Panc1 (cell line): Measurements from ENCODE around the gene MYBPHL. TPM values are rescaled to one million over a fixed set of nuclear protein-coding genes. Genes with fewer than 3 reads are reported as not detected.

ENCODE experiments used
- ATAC-seq: fragments of 200-7000 bp; cut with Tn5 transposase; 2 replicates; pipeline ENCODE4 v1.9.1; 2020; ENCODE audit warnings: mild to moderate bottlenecking, moderate library complexity
- BruUV-seq: library from RNA; stranded (reverse); fragments of 400-500 nt; replicated peaks from 2 replicates; lab custom pipeline; 2021; lab: Mats Ljungman, UMichigan
- CTCF ChIA-PET: fragments of 300-600 bp; sonication (Branson Sonifier 250); formaldehyde crosslinking; loops from one replicate; lab custom pipeline; 2022; ENCODE audit warnings: antibody characterized with exemption; lab: Charles Lee
- POLR2A ChIA-PET: fragments of 300-600 bp; sonication (Branson Sonifier 250); formaldehyde crosslinking; loops from one replicate; lab custom pipeline; 2022; ENCODE audit warnings: antibody characterized with exemption; lab: Charles Lee
- DNase-seq: peaks from one replicate; pipeline ENCODE4 v3.0.0-alpha.2; 2010; ENCODE audit warnings: low read depth, low spot score
- H3K27ac ChIP-seq: 2 replicates; pipeline ENCODE4 v1.5.1; 2011; ENCODE audit warnings: mild to moderate bottlenecking, low read length, inconsistent platforms
- H3K27me3 ChIP-seq: fragments of 200-500 bp; sonication (Bioruptor generic); 2 replicates; pipeline ENCODE4 v1.6.0; 2014; ENCODE audit warnings: low read length, inconsistent platforms; ENCODE audit not compliant: control insufficient read depth, insufficient read depth
- H3K36me3 ChIP-seq: fragments of 200-500 bp; sonication (Bioruptor generic); 2 replicates; pipeline ENCODE4 v1.5.1; 2014; ENCODE audit warnings: inconsistent platforms, mild to moderate bottlenecking, low read length, moderate library complexity; ENCODE audit not compliant: control insufficient read depth, insufficient read depth
- H3K4me1 ChIP-seq: 2 replicates; pipeline ENCODE4 v1.5.1; 2011; ENCODE audit warnings: inconsistent platforms, mild to moderate bottlenecking, low read length, moderate library complexity; ENCODE audit not compliant: control insufficient read depth, insufficient read depth
- H3K4me3 ChIP-seq, 2 experiments: 2 replicates each; pipeline ENCODE4 v1.5.1; 2011 to 2012; ENCODE audit warnings: low read depth in 2 of 2, low read length in 2 of 2, mild to moderate bottlenecking in 2 of 2, inconsistent platforms in 1 of 2, moderate library complexity in 1 of 2
- H3K9me3 ChIP-seq: fragments of 200-500 bp; sonication (Bioruptor generic); 2 replicates; pipeline ENCODE4 v1.5.1; 2014; ENCODE audit warnings: low read depth, mild to moderate bottlenecking, inconsistent platforms, low read length, moderate library complexity; ENCODE audit not compliant: control insufficient read depth, insufficient read depth
- CTCF ChIP-seq: fragments of 450-650 bp; IDR thresholded peaks from 2 replicates; pipeline ENCODE4 v1.5.1; 2017; ENCODE audit warnings: mild to moderate bottlenecking
- POLR2AphosphoS5 ChIP-seq: IDR thresholded peaks from 2 replicates; pipeline ENCODE4 v1.6.1; 2012; ENCODE audit warnings: mild to moderate bottlenecking, low read depth, low read length, moderate library complexity
- REST ChIP-seq, 2 experiments: IDR thresholded peaks; 2 replicates each; pipeline ENCODE4 v1.6.1; 2011 to 2012; ENCODE audit warnings: low read depth in 2 of 2, control low read depth in 1 of 2, low read length in 1 of 2, mild to moderate bottlenecking in 1 of 2, moderate library complexity in 1 of 2; ENCODE audit not compliant: insufficient read depth in 1 of 2
- SIN3A ChIP-seq: IDR thresholded peaks from 2 replicates; pipeline ENCODE4 v1.6.1; 2012; ENCODE audit warnings: low read depth, mild to moderate bottlenecking, low read length, moderate library complexity, borderline replicate concordance; ENCODE audit not compliant: insufficient read depth
- TCF7L2 ChIP-seq: IDR thresholded peaks from 2 replicates; pipeline ENCODE4 v1.6.1; 2011; ENCODE audit warnings: mild to moderate bottlenecking, low read depth, low read length, inconsistent platforms
- in situ Hi-C: cut with HindIII; loops from 2 replicates; pipeline ENCODE4 v1.10.0; 2016; ENCODE audit warnings: low sequenced_read_pairs, low pct_unique_long_range_greater_than_20kb
- intact Hi-C: fragments of 100-400 bp; cut with micrococcal nuclease; formaldehyde crosslinking; loops from one replicate; pipeline ENCODE4 v1.10.0; 2022; ENCODE audit not compliant: unreplicated experiment
- total RNA-seq: library from RNA; stranded (reverse); gene quantifications from one replicate; pipeline ENCODE4 v1.2.1, GENCODE V29; 2021; ENCODE audit not compliant: unreplicated experiment

Gene MYBPHL
- total RNA-seq, 1 experiment from 2014 or later, result not detected

- DNase-seq (no peak), ATAC-seq (no peak)
- no peaks in the 10 kb centered on the region for H3K27me3 ChIP-seq
- H3K4me1 ChIP-seq, result peaks cover 14% of the 10 kb centered on the region
- ChIA-PET POLR2A (no interaction called here), CTCF (interaction anchor here (1.6 kb wide), 1 partner anchor 43 kb away, joined by 5 read pairs; no protein-coding TSS in a partner anchor)
- TF ChIP-seq REST (IDR thresholded peaks at IDR 0.05; ENCODE audit: insufficient read depth in 1 of 2, low read depth in 2 of 2, low read length in 1 of 2) (no peak), POLR2AphosphoS5 (no peak), TCF7L2 (no peak), SIN3A (no peak), CTCF (no peak)
- intact Hi-C loops, result no loop called here
- H3K27ac ChIP-seq, result peak overlapping the region; percentile 98
- peak overlapping the region; percentile 73 to 77 for H3K4me3 ChIP-seq
- in situ Hi-C loops, result no loop called here
- no peaks in the 10 kb centered on the region for H3K9me3 ChIP-seq
- BruUV-seq, result TSS peak; percentile 82
- peaks cover 3% of the 10 kb centered on the region for H3K36me3 ChIP-seq
Measured at GRCh38 chr1:109281680-109282496, 24.9 kb downstream of the MYBPHL start.

- Histone ChIP-seq H3K36me3 (peaks cover 3% of the 10 kb centered on the region), H3K27ac (no peak overlapping the region), H3K9me3 (no peaks in the 10 kb centered on the region), H3K4me3 (no peak overlapping the region), H3K4me1 (peaks cover 16% of the 10 kb centered on the region), H3K27me3 (no peaks in the 10 kb centered on the region)
- in situ Hi-C loops, result no loop called here
- BruUV-seq, result no TSS peak
- intact Hi-C loops, result no loop called here
- ATAC-seq (no peak), DNase-seq (no peak)
- TF ChIP-seq REST (IDR thresholded peaks at IDR 0.05; ENCODE audit: insufficient read depth in 1 of 2, low read depth in 2 of 2, low read length in 1 of 2), result no peak
- no peak for TF ChIP-seq SIN3A
- no peak for TF ChIP-seq TCF7L2
- TF ChIP-seq CTCF, result no peak
- no peak for TF ChIP-seq POLR2AphosphoS5
- ChIA-PET POLR2A (no interaction called here), CTCF (no interaction called here)
Measured at GRCh38 chr1:109280862-109281261, 25.9 kb downstream of the MYBPHL start.
